ENCODE measurements around the gene COL5A1.

- TF ChIP-seq EZH2 (IDR thresholded peaks at IDR 0.05; ENCODE audit: insufficient read depth, poor library complexity, severe bottlenecking) (no peak), EZH2phosphoT487 (IDR thresholded peaks at IDR 0.05; ENCODE audit: insufficient read depth, low read depth) (no peak)
Observed at GRCh38 chr9:134723491-134724190, 82.0 kb downstream of the COL5A1 start.
